Measurements from ENCODE around the gene FOSL1.

The FOSL1 gene
- long read RNA-seq: 0 reads

DNA sequence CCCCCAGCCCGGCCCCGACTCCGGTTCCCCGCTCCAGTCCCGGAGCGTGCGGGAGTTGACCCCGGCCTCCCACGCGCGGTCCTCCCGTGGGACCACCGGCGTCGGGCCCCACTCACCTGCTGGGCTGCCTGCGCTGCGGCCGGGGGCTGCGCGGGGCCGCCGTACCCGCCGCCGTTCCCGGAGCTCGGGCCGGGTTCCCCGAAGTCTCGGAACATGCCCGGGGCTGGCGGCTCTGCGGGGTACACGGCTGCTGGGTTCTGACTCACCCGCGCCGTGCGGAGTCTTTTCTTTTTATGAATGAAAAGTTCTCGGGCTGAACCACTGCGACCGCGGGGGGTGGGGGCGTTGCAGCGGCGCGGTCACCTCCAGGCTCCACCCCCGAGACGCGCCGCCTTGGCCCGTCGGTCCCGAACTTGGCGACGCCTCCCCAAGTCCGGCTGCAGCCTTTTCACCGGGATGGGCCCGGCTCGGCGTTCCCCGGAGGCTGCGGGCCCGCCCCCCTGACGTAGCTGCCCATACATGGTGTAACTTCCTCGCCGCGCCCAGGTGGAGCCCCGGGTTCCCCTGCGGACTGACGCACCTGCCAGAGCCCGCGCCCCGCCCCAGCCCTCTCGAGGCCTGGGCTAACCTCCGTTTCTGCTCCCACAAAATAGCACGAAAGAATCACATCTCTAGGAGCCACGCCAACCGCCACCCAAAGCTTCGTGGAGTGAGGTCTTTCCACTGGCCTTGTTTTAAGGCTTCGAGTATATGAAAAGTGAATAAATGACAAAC lies at the start of gene FOSL1:
TSS of gene FOSL1 (minus strand) at position 264 of the 774 bp plus-strand sequence. CDS start at position 215, 49 bp downstream.
- TF ChIP-seq GABPA (IDR thresholded peaks at IDR 0.05; ENCODE audit: low read depth) (no peak), POLR2AphosphoS5 (IDR thresholded peaks at IDR 0.05; ENCODE audit: low read depth) (0 out of 2 replicates have a peak, but pooled peaks have one; percentile 33)
- no peaks in the 10 kb centered on the region for H3K27me3 ChIP-seq (ENCODE audit: insufficient read depth, poor library complexity, severe bottlenecking)
- H3K4me3 ChIP-seq (replicated peaks; ENCODE audit: insufficient read depth, low read length): peak within 1 kb of the TSS; percentile 50
- peak; percentile 71 to 93 for DNase-seq (ENCODE audit: low read depth in 1 of 2, low spot score in 1 of 2)
- peak within 1 kb of the TSS; percentile 49 for H3K27ac ChIP-seq (replicated peaks)

- Histone ChIP-seq H3K27me3 (ENCODE audit: insufficient read depth, poor library complexity, severe bottlenecking) (no peaks in the 10 kb centered on the region), H3K27ac (replicated peaks) (no peak overlapping the region), H3K4me3 (replicated peaks; ENCODE audit: insufficient read depth, low read length) (no peak overlapping the region)
- no peak for DNase-seq (ENCODE audit: low read depth in 1 of 2, low spot score in 1 of 2)
- no peak for TF ChIP-seq CTCF (IDR thresholded peaks at IDR 0.05; ENCODE audit: insufficient read depth, low read length)
- TF ChIP-seq POLR2AphosphoS5 (IDR thresholded peaks at IDR 0.05; ENCODE audit: low read depth): no peak
- no peak for TF ChIP-seq SPI1 (IDR thresholded peaks at IDR 0.05; ENCODE audit: borderline replicate concordance, low read depth)
- TF ChIP-seq REST (IDR thresholded peaks at IDR 0.05; ENCODE audit: insufficient replicate concordance, low read depth): no peak
- no peak for TF ChIP-seq GABPA (IDR thresholded peaks at IDR 0.05; ENCODE audit: low read depth)
Measured at GRCh38 chr11:65947603-65948125, 47.5 kb upstream of the FOSL1 start.

GRCh38 chr11:65947133-65947532 lies 46.9 kb upstream of the FOSL1 start:
- no peak for DNase-seq (ENCODE audit: low read depth in 1 of 2, low spot score in 1 of 2)
- no peak overlapping the region for H3K27ac ChIP-seq (replicated peaks)
- H3K4me3 ChIP-seq (replicated peaks; ENCODE audit: insufficient read depth, low read length): no peak overlapping the region
- H3K27me3 ChIP-seq (ENCODE audit: insufficient read depth, poor library complexity, severe bottlenecking): no peaks in the 10 kb centered on the region
- no peak for TF ChIP-seq CTCF (IDR thresholded peaks at IDR 0.05; ENCODE audit: insufficient read depth, low read length)
- no peak for TF ChIP-seq GABPA (IDR thresholded peaks at IDR 0.05; ENCODE audit: low read depth)
- no peak for TF ChIP-seq POLR2AphosphoS5 (IDR thresholded peaks at IDR 0.05; ENCODE audit: low read depth)
- no peak for TF ChIP-seq SPI1 (IDR thresholded peaks at IDR 0.05; ENCODE audit: borderline replicate concordance, low read depth)
- TF ChIP-seq REST (IDR thresholded peaks at IDR 0.05; ENCODE audit: insufficient replicate concordance, low read depth): no peak

DNA sequence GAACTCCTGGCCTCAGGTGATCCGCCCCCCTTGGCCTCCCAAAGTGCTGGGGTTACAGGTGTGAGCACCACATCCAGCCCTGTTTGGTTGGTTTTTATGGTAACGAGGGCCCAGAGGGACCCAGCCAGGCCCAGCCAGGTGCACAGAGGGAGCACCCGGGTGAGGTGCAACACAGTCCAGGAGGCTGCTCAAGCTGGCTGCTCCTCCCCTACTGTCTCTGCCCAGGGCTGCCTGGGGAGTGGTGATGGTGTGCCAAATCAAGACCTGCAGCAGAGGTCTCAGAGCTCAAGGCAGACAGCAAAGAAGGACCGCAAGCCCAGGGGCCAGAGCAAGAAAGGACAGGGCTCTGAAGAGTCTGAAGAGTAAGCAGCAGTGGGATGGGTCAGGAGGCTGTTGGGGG lies 46.5 kb upstream of the FOSL1 start:
- TF ChIP-seq POLR2AphosphoS5 (IDR thresholded peaks at IDR 0.05; ENCODE audit: low read depth): no peak
- TF ChIP-seq GABPA (IDR thresholded peaks at IDR 0.05; ENCODE audit: low read depth): no peak
- TF ChIP-seq SPI1 (IDR thresholded peaks at IDR 0.05; ENCODE audit: borderline replicate concordance, low read depth): no peak
- no peak for TF ChIP-seq REST (IDR thresholded peaks at IDR 0.05; ENCODE audit: insufficient replicate concordance, low read depth)
- no peak for TF ChIP-seq CTCF (IDR thresholded peaks at IDR 0.05; ENCODE audit: insufficient read depth, low read length)
- Histone ChIP-seq H3K27me3 (ENCODE audit: insufficient read depth, poor library complexity, severe bottlenecking) (no peaks in the 10 kb centered on the region), H3K27ac (replicated peaks) (no peak overlapping the region), H3K4me3 (replicated peaks; ENCODE audit: insufficient read depth, low read length) (no peak overlapping the region)
- DNase-seq (ENCODE audit: low read depth in 1 of 2, low spot score in 1 of 2): no peak
